EL (cell line): ENCODE data around the gene ZSCAN25.
"Not testable (repeated sequence)": the region's sequence is repeated elsewhere in the genome, so short reads cannot be mapped to it uniquely, and the experiment has no call there.

ENCODE experiments used
- DNase-seq: peaks from one replicate; pipeline ENCODE4 v3.0.0-alpha.2; 2016

Gene ZSCAN25

DNA sequence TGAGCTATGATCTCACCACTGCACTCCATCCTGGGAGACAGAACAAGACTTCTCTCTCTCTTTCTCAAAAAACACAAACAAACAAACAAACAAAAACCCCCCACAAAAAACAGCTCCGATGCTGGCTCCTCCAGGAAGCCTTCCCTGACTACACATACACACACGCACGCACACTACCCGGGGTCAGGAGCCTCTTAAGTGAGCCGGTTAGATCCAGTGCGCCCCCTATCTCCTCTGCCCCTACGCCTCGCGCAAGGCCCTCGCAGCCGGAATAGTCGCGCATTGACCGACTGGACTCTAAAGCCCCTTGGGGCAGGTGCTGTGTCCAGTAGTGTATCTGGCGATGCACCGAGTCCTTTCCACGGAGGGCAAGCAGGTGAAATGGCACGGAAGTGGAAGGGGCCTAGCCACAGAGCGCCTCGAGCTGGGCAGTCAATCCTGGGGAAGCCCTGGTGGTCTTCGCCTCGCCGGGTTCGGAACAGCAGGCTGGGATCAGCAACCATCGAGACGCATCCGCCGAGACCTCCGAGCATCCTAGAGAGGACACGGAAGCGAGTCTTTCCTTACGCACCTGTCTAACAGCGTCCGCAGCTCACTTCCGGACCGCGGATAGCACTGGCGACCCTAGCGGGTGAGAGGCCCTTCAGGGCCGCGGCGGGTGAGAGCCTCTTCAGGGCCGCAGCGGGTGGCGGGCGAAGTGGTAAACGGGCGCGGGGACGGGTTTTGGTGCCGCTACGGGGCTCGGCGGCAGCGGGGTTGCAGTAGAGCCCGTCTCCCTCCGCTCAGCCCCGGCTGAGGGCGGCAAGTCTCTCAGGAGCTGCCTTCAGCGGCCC, at the start of gene ZSCAN25:
TSS of gene ZSCAN25 (plus strand) at position 588 of the 833 bp plus-strand sequence. CDS start 2,661 bp downstream, outside the sequence.
- DNase-seq: peak; percentile 89

DNA sequence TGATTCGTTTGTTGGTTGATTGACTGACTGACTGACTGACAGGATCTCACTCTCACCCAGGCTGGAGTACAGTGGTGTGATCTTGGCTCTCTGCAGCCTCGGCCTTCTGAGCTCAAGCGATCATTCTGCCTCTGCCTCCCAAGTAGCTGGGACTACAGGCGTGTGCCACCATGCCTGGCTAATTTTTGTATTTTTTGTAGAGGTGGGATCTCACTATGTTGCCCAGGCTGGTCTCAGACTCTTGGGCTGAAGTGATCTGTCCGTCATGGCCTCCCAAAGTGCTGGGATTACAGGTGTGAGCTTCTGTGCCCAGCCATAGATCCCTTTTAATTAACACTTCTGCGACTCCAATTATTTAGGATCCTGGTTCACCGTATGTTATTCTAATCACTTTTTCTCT, 48.0 kb upstream of the ZSCAN25 start:
- DNase-seq: not testable (repeated sequence)

DNA sequence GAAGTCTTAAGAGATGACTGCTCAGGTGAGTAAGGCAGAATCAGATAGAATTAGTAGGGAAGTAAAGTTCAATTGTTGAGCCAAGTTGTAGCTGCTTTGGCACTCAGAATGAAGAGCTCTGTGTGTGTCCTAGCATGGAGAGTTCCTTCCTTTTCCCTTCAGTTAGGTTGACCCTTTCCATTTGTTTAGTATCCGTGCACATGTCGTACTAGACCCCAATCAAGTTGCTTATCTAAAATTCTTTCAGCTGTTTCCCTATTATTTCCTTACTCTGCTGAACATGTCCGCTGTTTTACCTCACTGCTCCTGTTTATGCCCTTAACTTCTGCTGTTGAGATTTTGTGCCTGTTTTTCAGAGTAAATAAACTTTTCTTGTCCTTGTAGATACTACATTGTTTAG, 45.0 kb upstream of the ZSCAN25 start:
- no peak for DNase-seq

DNA sequence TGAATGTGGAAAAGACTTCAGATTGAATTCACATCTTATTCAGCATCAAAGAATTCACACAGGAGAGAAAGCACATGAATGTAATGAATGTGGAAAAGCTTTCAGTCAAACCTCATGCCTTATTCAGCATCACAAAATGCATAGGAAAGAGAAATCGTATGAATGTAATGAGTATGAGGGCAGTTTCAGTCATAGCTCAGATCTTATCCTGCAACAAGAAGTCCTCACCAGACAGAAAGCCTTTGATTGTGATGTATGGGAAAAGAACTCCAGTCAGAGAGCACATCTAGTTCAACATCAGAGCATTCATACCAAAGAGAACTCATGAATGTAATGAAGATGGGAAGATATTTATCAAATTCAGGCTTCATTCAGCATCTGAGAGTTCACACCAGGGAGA, 43.5 kb upstream of the ZSCAN25 start:
- DNase-seq: no peak

DNA sequence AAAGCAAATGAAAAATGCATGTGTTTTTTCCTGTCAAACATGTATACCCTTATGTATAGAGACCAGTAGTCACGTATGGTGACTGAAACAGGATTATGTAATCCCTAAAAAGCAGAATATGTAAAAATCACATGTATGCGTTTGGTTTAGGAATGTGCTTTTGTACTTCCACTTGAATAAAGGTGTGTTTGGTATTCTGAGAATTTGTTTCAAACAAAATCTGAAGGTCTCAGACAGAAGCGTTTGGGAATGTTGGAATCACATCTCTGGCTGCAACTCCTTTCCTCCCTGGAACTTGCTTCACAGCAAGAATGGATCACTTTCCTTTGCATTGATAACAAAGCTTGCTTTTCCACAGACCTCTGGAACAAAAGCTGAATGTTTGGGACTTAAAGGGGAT, 40.5 kb upstream of the ZSCAN25 start:
- no peak for DNase-seq

DNA sequence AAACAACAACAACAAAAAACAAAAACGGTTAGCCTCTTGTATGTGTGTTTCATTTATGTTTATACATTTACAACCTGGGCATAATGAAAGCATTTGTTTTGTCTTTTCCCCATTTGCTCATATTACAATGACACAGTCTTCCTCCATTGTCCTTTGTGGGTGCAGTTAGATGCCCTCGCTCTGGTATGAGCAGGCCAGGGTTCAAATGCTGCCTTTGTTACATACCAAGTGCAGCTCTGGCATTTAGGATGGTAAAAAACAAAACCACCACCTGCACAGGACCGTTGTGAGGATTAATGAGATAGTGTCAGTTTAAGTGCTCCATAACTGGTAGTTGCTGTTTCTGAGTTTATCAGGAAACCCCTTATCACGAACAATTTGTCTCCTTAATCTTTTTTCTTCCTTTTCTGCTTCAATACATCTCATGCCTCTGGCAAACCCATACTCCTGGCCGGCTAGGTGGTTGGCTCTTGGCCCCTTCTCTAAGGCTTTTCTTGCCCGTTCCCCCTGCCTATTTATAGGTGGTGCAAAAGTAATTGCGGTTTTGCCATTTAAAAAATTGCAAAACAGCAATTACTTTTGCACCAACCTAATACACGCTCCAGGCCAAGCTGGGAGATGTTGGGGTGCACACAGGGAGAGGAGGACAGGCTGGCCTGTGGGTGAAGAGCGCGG, 37.3 kb upstream of the ZSCAN25 start:
- DNase-seq: no peak

DNA sequence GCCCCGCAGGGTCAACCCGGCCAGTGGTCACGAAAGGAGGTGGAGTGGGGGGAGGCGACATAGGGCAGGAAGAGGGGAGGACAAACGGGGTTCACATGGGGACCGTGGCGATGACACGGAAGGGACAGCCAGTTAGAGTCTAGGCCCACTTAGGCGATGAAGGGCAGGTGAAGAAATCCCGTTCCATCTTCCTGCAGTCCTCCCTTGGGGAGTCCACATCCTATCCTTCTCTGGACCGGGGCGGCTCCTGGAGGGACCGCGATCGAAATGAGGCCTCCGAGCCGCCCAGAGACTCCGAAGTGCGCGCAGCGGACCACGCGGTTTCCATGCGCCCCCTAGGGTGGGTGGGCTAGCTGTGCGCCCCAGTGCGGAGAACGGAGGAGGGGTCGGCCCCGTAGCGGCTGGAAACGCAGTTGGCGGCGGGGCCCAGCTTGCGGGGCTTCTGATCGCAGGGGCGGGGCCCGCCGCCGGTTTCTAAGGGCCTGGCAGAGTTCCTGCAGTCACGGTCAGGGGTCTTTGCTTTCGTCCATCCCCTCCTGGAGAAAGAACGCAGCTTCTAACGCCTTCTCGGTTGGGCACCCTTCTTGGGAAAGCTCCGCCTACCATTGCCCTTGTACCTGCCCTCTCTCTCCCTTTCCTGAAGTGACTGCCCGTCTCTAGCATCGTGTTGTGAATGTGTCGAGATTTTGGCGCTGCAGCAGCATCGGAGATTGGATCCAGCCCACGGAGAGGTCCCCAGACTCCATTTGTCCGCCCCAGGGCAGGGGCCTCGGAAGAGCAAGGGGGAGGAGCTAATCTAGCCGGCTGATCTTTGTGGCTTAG, 36.6 kb upstream of the ZSCAN25 start:
- DNase-seq: peak; percentile 45

DNA sequence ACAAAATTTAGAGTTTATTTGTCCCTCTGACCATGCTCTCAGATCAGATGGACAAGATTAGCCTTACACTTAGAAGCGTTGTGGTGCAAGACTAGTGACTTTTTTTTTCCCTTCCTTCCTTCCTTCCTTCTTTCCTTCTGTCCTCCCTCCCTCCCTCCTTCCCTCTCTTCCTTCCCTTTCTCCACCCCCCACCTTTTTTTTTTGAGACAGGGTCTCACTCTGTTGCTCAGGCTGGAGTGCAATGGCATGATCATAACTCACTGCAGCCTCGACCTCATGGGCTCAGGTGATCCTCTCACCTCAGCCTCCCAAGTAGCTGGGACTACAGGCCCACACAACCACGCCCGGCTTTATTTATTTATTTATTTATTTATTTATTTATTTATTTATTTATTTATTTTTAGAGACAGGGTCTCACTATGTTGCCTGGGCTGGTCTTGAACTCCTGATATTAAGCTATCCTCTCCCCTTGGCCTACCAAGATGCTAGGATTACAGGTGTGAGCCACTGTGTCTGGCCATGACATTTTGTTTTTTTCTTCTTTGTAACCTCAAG, 35.9 kb upstream of the ZSCAN25 start:
- not testable (repeated sequence) for DNase-seq

DNA sequence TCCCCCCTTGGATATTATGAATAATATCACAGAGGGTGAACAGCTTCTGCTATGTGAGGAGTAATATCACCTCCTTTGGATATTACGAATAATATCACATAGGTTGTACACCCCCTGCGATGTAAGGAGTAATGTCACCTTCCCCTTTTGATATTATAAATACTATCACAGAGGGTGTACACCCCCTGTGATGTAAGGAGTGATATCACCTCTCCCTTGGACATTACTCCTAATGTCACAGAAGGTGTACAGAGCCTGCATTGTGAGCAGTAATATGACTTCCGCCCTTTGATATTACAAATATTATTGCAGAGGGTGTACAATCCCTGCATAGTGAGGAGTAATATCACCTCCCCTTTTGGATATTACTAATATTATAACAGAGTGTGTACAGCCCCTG, 27.9 kb upstream of the ZSCAN25 start:
- DNase-seq: no peak

DNA sequence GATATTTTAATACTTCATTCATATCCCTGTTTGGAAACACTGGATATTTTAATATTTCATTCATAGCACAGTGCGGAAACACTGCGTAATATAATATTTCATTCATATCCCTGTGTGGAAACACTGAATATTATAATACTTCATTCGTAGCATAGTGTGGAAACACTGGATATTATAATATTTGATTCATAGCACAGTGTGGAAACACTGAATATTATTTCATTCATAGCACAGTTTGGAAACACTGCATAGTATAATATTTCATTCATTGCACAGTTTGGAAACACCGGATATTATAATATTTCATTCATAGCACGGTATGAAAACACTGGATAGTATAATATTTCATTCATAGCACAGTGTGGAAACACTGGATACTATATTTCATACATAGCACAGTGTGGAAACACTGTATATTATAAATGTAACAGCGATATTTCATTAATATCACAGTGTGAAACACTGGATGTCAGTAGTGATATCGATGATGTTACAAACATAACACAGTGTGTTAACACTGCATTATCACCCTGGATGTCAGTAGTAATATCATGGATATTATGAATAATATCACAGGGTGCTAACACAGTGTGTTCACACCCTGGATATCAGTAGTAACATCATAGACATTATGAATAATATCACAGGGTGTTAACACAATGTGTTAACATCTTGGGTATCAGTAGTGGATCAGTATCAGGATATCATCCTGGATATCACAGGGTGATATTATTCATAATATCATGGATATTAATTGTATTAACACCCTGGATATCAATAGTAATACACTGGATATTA, 21.6 kb upstream of the ZSCAN25 start:
- DNase-seq: no peak

DNA sequence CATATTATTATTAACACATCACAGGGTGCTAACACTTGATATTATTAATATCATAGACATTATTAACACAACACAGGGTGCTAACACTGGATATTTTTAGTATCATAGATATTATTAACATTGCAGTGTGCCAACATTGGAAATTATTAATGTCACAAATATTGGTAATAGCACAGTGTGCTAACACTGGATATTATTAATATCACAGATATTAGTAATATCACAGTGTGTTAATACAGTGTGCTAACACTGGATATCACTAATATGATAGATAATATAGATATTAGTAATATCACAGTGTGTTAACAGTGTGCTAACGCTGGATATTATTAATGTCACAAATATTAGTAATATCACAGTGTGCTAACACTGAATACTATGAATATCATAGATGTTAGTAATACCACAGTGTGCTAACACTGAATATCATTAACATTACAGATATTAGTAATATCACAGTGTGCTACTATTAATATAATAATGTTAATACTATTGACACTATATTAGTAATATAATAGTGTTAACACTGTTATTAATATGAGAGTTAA, 20.3 kb upstream of the ZSCAN25 start:
- DNase-seq: no peak

DNA sequence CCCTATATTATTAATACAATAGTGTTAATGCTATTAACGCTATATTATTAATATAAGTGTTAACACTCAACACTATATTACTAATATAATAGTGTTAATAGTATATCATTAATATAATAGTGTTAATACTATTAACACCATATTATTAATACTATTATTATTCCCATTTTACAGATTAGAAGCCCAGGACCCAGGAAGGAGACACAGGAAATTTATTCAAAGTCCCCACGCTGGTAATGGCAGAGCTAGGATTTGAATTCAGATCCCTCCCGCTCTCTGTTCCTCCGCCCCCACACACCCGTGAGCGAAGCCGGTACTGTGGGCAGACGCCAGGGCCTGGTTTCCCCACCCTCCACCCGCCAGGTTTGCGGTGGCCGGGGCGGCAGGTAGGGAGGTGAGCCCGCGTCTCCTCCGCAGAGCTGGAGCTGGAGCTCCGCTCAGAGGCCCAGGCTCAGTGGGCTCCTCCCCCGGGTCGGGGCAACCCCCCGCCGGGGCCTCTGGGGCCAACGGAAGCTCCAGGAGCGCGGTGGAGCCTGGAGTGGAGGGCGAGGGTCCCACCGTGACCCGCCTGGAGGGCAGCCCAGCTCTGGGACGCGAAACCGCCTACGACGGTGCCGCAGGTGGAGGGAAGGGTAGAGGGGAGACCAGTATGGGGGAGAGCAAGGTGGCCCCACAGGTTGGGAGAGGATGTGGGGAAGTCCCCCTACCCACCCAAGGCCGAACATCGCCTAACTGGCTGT, 18.8 kb upstream of the ZSCAN25 start, which contains the start of gene TMEM225B:
TSS of gene TMEM225B (plus strand) at position 506 of the 740 bp plus-strand sequence. CDS start 6,122 bp downstream, outside the sequence.
- no peak for DNase-seq

DNA sequence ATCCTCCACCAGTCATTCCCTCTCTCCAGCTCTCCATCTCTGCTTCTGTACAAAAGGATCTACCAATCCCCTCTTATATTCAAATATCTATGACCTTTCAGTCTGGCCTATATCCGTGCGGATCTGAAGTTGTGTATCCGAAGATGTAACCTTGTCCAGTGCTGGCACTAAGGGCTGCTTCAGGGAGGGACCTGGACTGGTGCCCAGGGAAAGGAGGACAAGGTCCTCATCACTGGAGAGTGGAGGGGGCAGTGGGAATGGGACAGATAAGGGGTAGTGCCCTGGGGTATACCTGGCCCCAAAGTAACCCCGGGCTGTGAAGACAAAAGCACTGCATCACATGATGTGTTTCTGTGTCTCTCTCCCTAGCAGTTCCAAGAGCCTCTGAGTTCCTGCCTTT, 16.9 kb upstream of the ZSCAN25 start:
- no peak for DNase-seq

DNA sequence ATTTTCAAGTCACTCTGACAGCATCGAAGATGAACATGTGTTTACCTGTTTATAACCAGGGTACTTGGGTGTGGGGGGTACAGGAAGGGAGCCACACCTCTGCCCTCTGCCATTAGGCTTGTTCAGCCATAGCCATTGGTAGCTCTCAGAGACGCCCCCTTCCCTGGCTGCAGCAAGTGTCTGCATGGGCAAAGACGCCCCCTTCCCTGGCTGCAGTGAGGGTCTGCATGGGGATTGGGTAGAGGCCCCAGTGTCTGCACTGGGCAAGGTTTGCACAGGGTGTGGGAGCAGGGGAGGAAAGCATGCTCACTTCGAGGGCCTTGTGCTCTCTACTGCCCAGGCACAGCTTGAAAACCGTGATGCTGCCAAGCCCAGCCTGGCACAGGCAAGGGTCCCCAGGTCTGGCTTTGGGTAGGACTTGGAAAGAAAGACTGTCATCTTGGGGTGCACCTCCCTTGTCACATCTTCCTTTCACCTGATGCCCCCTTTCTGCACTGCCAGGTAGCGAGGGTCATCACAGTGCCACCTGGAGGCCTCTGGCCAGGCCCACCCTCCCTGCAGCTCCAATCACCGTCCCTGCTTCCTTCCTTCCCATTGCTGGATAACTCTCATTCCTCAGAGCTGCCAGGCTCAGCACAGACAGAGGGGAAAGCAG, 15.0 kb upstream of the ZSCAN25 start:
- no peak for DNase-seq

DNA sequence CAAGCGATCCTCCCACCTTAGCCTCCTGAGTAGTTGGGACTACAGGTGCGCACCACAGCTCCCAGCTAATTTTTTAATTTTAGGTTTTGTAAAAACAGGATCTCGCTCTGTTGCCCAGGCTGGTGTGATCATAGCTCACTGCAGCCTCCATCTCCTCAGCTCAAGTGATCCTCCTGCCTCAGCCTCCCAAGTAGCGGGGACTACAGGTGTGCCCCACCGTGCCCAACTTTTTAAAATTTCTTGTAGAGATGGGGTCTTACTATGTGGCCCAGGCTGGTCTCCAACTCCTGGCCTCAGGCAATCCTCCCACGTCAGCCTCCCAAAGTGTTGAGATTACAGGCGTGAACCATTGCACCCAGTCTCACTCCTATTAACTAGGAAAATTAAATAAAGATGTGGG, 11.2 kb upstream of the ZSCAN25 start:
- no peak for DNase-seq

DNA sequence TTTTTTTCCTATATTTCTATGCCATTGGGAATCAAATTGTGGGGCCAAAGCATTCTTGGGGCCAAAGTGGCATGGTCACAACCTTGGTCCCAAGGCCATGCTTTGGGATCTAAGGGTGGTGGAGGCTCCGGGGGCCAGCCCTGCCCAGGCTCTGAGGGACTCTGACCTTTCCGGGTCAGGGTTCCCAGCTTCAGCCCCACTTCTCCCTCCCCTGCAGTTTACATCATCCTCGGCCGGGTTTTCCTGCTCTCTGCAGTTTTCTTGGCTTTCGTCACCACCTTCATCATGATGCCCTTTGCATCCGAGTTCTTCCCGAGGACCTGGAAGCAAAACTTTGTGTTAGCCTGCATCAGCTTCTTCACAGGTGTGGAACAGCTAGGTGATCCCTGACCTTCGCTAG, 10.2 kb upstream of the ZSCAN25 start:
- DNase-seq: no peak

DNA sequence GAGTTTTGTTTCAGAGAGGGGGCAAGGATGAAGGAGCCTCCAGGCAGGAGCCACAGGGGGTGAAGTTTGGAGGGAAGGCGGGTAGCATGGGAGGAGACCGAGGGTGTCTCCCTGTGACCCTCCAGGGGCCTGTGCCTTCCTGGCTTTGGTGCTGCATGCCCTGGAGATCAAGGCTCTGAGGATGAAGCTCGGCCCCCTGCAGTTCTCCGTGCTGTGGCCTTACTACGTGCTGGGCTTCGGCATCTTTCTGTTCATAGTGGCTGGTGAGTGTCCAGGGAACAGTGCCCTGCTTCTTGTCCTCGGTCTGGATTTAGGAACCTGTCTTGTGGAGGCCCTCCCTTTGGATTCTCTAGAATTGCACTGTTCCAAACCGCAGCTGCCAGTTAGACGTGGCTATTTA, 9.2 kb upstream of the ZSCAN25 start:
- no peak for DNase-seq

DNA sequence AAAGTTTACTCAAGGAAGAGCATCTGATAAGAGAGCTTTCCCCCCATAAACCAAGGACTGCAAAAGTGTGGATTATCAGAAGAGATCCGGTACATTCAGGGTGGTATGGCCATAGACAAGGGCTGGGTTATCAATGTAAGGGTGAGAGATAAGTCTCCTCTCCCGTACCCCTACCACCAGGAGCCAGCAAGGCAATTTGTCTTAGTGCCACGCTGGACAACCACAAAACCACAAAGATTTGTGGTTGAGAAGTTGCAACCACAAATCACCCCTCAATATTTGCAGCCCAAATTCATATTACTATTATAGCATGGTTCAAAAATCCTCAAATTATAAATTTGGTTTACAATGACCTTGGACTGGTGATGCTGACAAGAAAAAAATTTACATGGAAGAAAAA, 2.3 kb upstream of the ZSCAN25 start:
- no peak for DNase-seq

DNA sequence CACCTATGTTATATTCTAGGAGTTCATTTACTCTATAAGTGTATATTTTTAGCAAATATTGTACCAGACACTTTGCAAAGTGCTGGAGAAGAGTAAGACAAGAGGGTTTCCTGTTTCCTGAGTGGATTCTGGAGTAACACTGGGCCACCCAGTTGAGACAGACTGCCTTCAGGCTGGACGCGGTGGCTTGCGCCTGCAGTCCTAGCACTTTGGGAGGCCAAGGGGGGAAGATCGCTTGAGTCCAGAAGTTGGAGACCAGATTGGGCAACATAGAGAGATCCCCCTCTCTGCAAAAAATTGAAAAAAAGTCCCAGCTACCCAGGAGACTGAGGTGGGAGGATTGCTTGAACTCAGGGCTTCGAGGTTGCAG, 772 bp upstream of the ZSCAN25 start:
- DNase-seq: no peak

DNA sequence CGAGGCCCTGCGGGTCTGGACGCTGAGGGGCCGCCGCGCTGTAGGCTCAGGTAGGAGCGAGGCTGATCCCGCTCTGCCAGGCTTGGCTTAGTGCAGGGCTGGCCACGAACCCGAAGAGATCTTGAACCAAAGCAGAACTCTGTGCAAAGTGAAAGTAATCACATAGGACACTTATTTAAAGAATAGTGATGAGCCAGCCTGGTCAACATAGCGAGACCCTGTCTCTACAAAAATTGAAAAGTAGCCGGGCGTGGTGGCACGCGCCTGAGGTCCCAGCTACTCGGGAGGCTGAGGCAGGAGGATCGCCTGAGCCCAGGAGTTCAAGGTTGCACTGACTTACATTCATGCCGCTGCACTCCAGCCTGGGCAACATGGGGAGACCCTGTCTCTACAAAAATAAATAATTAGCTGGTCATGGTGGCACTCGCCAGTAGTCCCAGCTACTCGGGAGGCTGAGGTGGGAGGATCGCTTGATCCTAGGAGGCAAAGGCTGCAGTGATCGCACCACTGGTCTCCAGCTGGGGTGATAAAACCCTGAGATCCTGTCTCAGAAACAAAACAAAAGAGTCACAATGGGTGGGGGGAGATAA, 541 bp downstream of the ZSCAN25 start:
- DNase-seq: no peak
